Left ventricle myocardium superior (tissue), 1 donor: ENCODE measurements around the gene GPATCH8. TPM values are rescaled to one million over a fixed set of nuclear protein-coding genes. Genes with fewer than 3 reads are reported as not detected.
A peak's percentile ranks its signal among the peaks of the same experiment; 100 is the strongest.
"Not testable (repeated sequence)": the region's sequence is repeated elsewhere in the genome, so short reads cannot be mapped to it uniquely, and the experiment has no call there.

Experiments used
- ATAC-seq: fragments of 200-7000 bp; cut with Tn5 transposase; one replicate; pipeline ENCODE4 v1.9.1; 2020; ENCODE audit warnings: mild to moderate bottlenecking, moderate library complexity
- DNase-seq: peaks from one replicate; pipeline ENCODE4 v3.0.0-alpha.2; 2020
- intact Hi-C: fragments of 100-400 bp; cut with micrococcal nuclease; formaldehyde crosslinking; loops from one replicate; pipeline ENCODE4 v1.11.0; 2022
- total RNA-seq: library from RNA; stranded (reverse); fragmentation: NEBNext Ultra II Directional; extraction: Animal tissue kit (Norgen Biotek cat#: 25700); gene quantifications from one replicate; pipeline ENCODE4 v1.2.1, GENCODE V29; 2021
- donor health status: DM: no; HTN: yes; CAD: no; lungs with severe emphysema.

GPATCH8 gene
- total RNA-seq, 1 donor from 2014 or later: 19.8 TPM

- ATAC-seq (no peak), DNase-seq (no peak)
- intact Hi-C loops: loop anchor here (5.0 kb wide), 1 partner anchor 106 kb away; no protein-coding TSS in a partner anchor
These were observed 27.8 kb upstream of the GPATCH8 start for GRCh38 chr17:44530896-44531418.

GRCh38 chr17:44529864-44530263 lies 26.7 kb upstream of the GPATCH8 start:
- ATAC-seq: no peak
- intact Hi-C loops: loop anchor here (5.0 kb wide), 1 partner anchor 107 kb away; no protein-coding TSS in a partner anchor
- no peak for DNase-seq

- intact Hi-C loops: no loop called here
- DNase-seq (no peak), ATAC-seq (no peak)
These were observed 24.7 kb upstream of the GPATCH8 start for GRCh38 chr17:44527954-44528353.

GRCh38 chr17:44527102-44527501 lies 23.9 kb upstream of the GPATCH8 start:
- intact Hi-C loops: no loop called here
- ATAC-seq (no peak), DNase-seq (no peak)

- ATAC-seq (no peak), DNase-seq (no peak)
- intact Hi-C loops: no loop called here
These were observed 20.4 kb upstream of the GPATCH8 start for GRCh38 chr17:44523672-44523972.

GRCh38 chr17:44522883-44523671 lies 19.9 kb upstream of the GPATCH8 start:
- ATAC-seq: peak; percentile 87
- intact Hi-C loops: no loop called here
- DNase-seq: peak; percentile 81

- intact Hi-C loops: no loop called here
- no peak for ATAC-seq
- DNase-seq: no peak
These were observed 14.8 kb upstream of the GPATCH8 start for GRCh38 chr17:44518032-44518431.

- DNase-seq, ATAC-seq, intact Hi-C loops: not testable (repeated sequence)
These were observed 8.3 kb upstream of the GPATCH8 start for GRCh38 chr17:44511241-44512134.

- ATAC-seq, DNase-seq, intact Hi-C loops: not testable (repeated sequence)
These were observed 3.9 kb upstream of the GPATCH8 start for GRCh38 chr17:44506939-44507604.

GRCh38 chr17:44502598-44503146 lies 534 bp downstream of the GPATCH8 start:
- intact Hi-C loops: no loop called here
- ATAC-seq (peak; percentile 43), DNase-seq (peak; percentile 49)

GRCh38 chr17:44501866-44502375 lies 1.3 kb downstream of the GPATCH8 start:
- ATAC-seq (no peak), DNase-seq (no peak)
- intact Hi-C loops: no loop called here

GRCh38 chr17:44499722-44500121 lies 3.5 kb downstream of the GPATCH8 start:
- no peak for DNase-seq
- intact Hi-C loops: no loop called here
- ATAC-seq: no peak

- ATAC-seq: no peak
- intact Hi-C loops: no loop called here
- DNase-seq: no peak
These were observed 6.4 kb downstream of the GPATCH8 start for GRCh38 chr17:44496815-44497214.

- intact Hi-C loops: no loop called here
- no peak for ATAC-seq
- DNase-seq: no peak
These were observed 9.9 kb downstream of the GPATCH8 start for GRCh38 chr17:44493339-44493738.

- ATAC-seq (no peak), DNase-seq (no peak)
- intact Hi-C loops: no loop called here
These were observed 10.4 kb downstream of the GPATCH8 start for GRCh38 chr17:44492706-44493272.

GRCh38 chr17:44489581-44489980 lies 13.6 kb downstream of the GPATCH8 start:
- no peak for ATAC-seq
- intact Hi-C loops: no loop called here
- DNase-seq: no peak

GRCh38 chr17:44487170-44487569 lies 16.0 kb downstream of the GPATCH8 start:
- no peak for ATAC-seq
- intact Hi-C loops: no loop called here
- DNase-seq: no peak

- ATAC-seq: no peak
- no peak for DNase-seq
- intact Hi-C loops: no loop called here
These were observed 29.8 kb downstream of the GPATCH8 start for GRCh38 chr17:44473367-44473766.

GRCh38 chr17:44469676-44470075 lies 33.5 kb downstream of the GPATCH8 start:
- DNase-seq (no peak), ATAC-seq (no peak)
- intact Hi-C loops: no loop called here
